Adrenal gland (tissue), 5 donors: Measurements from ENCODE around the gene ZFYVE21.

Experiments
- CTCF ChIP-seq, 6 experiments: fragments of 450-650 bp in 4 of 6; fragments of 200-600 bp in 2 of 6; sonication (generic) in 1 of 6; IDR thresholded peaks; 1 replicate in 5 of 6; 2 replicates in 1 of 6; pipeline versions ENCODE4 v1.5.1 to v1.8.0; 2016 to 2021; ENCODE audit warnings: antibody characterized with exemption in 6 of 6, mild to moderate bottlenecking in 2 of 6, moderate library complexity in 1 of 6
- POLR2A ChIP-seq, 2 donors: fragments of 450-650 bp; IDR thresholded peaks; one replicate each; pipeline ENCODE4 v1.6.1; 2017; ENCODE audit warnings: antibody characterized with exemption in 2 of 2, mild to moderate bottlenecking in 2 of 2, moderate library complexity in 1 of 2
- donor health status: DM: no; HTN: no; CAD: no.

- no peak for TF ChIP-seq POLR2A (IDR thresholded peaks at IDR 0.05)
- no peak for TF ChIP-seq CTCF (IDR thresholded peaks at IDR 0.05)
Measured at GRCh38 chr14:103741876-103742275, 26.3 kb downstream of the ZFYVE21 start.
